Measurements from ENCODE around the gene LCE3C. TPM values are rescaled to one million over a fixed set of nuclear protein-coding genes. Genes with fewer than 3 reads are reported as not detected.

Gene LCE3C, protein sequence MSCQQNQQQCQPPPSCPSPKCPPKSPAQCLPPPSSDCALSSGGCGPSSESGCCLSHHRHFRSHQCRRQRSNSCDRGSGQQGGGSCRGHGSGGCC
- not detected in 2 replicates for total RNA-seq (2014; rRNA removed; shearing (Covaris generic))

DNA sequence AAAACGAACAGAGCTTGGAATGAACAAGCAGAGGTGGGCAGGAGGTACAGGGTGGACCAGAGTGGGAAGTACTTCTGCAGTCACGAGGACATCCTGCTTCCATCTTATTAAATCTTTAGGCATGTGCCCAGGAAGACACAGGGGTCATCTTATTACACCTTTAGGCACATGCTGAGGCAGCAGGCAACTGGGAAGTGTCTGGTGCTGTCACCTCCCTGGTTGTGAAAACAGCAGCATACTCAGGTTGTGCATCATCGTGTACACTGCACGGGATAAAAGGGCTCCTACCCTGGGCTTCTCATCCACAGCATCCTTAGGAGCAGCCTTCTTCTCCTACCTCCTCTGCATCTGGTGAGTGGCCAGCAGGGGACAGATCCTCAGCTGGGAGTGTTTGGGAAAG, at the start of gene LCE3C:
Gene LCE3C (plus strand): TSS at position 301 of the 400 bp plus-strand sequence. CDS start 498 bp downstream, outside the sequence.
- DNase-seq (ENCODE audit: low spot score): no peak

GRCh38 chr1:152565115-152565514, 34.9 kb upstream of the LCE3C start:
- DNase-seq (ENCODE audit: low spot score): peak; percentile 0

DNA sequence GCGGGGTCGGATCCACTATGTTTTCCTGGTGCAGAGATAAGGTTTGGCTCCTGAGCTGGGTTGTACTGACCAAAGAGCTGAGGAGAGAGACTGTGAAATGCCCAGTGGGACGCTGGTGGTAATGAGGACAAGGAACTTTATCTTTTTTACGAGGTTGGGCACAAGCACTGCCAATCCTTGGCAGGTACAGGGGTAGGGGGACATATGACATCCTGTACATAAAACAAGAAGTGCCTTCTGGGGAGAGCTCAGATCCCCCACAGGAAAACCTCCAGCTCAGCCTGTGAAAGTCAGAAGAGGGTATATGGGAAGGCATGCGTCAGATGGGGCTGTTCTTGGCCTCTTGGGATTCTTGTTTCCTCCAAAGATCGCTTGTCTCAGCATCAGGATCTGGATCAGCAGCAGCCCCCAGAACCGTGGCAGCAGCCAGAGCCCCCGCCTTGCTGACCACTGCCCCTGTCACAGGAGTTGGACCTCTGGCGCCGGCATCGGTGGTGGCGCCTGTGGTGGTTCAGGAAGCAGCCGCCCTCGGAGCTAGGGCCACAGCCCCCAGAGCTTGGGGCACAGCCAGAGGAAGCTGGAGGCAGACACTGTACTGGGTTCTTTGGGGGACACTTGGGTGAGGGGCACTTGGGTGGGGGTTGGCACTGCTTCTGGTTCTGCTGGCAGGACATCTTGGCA, 34.4 kb upstream of the LCE3C start:
- peak; percentile 0 for DNase-seq (ENCODE audit: low spot score)

DNA sequence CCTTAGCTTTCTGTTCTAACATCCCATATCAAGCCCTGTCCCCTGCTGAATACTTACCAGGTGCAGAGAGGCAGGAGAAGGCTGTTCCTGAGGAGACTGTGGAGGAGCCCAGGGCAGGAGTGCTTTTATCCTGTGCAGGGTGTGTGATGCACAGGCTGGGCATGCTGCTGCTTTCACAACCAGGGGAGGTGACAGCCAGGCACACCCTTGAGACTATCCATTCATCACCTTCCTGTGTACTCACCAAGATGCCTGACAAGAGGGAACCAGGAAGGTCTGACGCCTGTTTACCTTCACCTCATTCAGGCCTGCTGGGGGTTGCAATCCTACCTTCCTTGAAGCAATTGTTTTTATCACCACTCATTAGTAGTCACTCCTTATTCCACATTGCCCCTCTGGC, 33.4 kb upstream of the LCE3C start, which contains the start of gene LCE3E:
Gene LCE3E (minus strand): TSS at position 100 of the 400 bp plus-strand sequence. CDS start 572 bp downstream, outside the sequence.
- peak; percentile 0 for DNase-seq (ENCODE audit: low spot score)

DNA sequence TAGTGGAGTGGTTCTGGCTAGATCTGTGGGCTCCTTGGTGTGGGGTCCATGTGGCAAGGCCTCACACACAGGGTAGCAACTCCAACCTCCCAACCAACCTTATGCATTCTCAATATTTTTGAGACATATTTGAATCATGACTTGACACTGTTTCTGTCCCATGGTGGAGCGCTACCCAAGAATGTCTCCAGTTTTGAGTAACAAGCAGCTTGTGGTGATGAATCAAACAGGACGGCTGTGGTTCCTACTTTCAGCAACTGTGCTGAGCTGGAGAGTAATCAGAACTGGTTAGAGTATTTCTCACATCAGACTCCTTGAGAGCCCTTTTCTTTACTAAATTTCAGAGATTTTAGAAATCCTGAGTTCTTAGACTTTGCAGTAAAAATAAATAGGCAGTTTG, 22.9 kb upstream of the LCE3C start:
- peak; percentile 1 for DNase-seq (ENCODE audit: low spot score)

DNA sequence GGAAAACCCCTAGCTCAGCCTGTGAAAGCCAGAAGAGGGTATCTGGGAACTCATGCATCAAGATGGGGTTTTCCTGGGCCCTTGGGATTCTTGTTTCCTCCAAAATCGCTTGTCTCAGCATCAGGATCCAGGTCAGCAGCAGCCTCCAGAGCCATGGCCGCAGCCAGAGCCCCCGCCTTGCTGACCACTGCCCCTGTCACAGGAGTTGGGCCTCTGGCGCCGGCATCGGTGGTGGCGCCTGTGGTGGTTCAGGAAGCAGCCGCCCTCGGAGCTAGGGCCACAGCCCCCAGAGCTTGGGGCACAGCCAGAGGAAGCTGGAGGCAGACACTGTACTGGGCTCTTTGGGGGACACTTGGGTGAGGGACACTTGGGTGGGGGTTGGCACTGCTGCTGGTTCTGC, 20.5 kb upstream of the LCE3C start:
- DNase-seq (ENCODE audit: low spot score): peak; percentile 1

GRCh38 chr1:152580433-152580832, 19.6 kb upstream of the LCE3C start, which contains the start of gene LCE3D:
Gene LCE3D, minus strand, starts transcription at chr1:152580516. Its CDS starts 580 bp downstream, at chr1:152579936.
- DNase-seq (ENCODE audit: low spot score): peak; percentile 1

DNA sequence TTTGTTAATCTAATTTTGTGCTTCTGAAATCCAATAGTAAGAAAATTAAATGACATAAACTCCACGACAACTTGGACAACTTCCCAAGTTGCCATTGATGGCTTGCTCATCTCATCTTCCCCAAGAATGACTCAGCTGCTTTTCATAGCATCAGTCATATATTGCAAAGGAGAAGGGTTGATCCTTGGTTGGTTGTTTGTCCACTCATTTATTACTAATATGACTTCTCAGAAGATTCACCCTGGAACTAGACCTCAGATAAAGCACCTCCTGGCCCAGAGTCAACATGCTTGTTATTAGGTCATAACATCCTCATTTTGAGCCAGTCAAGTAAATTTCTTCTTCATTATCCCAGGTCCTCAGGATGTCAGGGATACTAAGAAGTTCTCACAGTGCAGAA, 17.4 kb upstream of the LCE3C start:
- DNase-seq (ENCODE audit: low spot score): peak; percentile 1

GRCh38 chr1:152585586-152585985, 14.4 kb upstream of the LCE3C start:
- no peak for DNase-seq (ENCODE audit: low spot score)

- DNase-seq (ENCODE audit: low spot score): no peak
Measured at GRCh38 chr1:152596986-152597385, 3.0 kb upstream of the LCE3C start.

GRCh38 chr1:152613511-152613910, 13.5 kb downstream of the LCE3C start, which contains the start of gene LCE3B:
Gene LCE3B, plus strand, starts transcription at chr1:152613811. Its CDS starts 0 bp downstream, at chr1:152613811.
- DNase-seq (ENCODE audit: low spot score): no peak

GRCh38 chr1:152621993-152622392, 22.0 kb downstream of the LCE3C start:
- peak; percentile 2 for DNase-seq (ENCODE audit: low spot score)

GRCh38 chr1:152622803-152623202, 22.8 kb downstream of the LCE3C start, which contains the start of gene LCE3A:
Gene LCE3A, minus strand, starts transcription at chr1:152623103. Its CDS starts 0 bp downstream, at chr1:152623103.
- DNase-seq (ENCODE audit: low spot score): peak; percentile 58

- DNase-seq (ENCODE audit: low spot score): peak; percentile 1
Measured at GRCh38 chr1:152623203-152623844, 23.3 kb downstream of the LCE3C start.

DNA sequence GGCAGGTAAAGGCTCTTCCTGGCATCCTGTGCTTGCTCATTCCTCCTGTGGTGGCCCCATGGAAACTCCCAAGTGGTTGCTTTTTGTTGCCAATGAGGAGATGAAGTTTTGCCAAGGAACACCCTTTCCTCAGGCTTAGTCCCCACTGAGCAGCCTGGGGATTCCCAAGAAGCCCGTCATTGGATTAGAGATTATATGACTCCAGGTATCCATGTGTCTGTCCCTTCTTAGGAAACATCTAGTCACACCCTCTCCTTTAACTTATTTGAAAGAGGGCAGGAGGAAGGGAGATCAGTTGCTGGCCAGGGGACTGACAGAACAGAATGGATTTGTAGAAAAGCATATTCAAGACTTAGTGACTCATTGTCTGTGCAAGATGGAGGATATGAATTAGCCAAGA, 26.7 kb downstream of the LCE3C start:
- DNase-seq (ENCODE audit: low spot score): peak; percentile 0

DNA sequence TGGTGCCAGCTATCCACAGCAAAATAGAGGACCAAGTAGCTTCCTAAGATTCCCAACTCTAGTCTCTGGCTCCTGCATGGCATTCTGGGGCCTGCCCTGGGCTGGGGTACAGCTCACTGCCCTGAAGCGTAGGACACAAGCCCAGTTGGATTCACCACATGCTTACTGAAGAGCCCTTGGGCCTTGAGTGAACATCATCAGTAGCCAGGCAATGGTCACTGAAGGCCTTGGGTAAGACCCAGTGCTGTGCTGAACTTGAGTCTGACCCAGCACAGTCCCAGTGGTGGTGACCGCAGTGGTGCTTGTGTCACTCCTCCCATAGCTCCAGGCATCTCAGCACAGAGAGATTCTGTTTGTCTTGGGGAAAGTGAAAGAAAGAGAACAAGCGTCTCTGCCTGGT, 30.6 kb downstream of the LCE3C start:
- DNase-seq (ENCODE audit: low spot score): peak; percentile 1

DNA sequence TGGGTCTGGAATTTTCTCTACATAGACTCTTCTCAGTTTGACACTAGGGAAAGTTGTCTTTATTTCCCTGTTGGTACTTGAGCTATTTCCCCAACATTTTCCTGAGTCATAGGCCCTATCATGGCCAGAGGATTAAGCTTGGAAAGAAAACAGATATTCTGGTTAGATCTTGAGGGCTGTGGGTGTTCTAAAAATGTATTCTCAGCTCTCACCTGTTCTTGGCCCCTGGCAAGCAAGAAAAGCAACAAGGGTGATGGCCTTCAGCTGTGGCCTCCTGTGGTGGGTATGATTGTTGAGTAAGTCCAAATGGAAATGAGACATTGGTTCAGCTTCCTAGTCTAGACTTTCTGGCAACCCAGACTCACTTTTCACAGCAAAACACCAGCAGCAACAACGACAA, 40.3 kb downstream of the LCE3C start:
- DNase-seq (ENCODE audit: low spot score): no peak

DNA sequence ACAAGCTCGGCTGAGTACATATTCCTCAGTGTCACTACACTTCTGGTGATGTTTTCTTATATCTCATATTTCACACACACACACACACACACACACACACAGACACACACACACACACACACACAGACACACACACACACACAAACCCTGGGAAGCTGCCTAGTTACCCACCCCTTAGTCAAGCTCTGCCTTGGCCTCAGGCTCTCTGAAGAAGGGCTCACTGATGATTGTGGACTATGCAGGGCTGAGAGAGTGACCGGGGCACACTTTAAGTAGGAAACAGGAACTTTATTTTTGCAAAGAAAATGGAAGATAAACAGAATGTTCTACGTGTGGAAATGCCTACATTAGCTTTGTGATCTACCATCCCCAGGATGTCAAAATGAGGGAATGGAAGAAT, 43.9 kb downstream of the LCE3C start:
- DNase-seq (ENCODE audit: low spot score): no peak

DNA sequence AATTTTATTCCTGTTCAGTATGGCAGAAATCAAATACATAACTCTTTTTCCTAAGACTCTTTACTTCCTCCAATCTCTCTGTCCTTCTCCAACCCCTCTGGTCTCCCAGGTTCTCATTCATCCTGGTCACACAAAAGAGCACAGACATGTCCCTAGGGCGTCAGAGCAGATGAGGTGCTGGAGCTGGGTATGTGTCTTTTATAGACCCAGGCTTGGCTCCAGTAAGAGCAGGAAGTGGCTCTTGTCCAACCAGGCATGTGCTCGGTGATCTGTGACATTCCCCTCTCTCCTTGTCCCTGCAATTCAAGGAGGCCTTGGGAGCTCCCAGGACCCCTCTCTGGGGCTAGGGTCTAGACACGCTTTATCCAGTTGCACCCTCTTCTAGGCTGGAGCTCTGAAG, 45.1 kb downstream of the LCE3C start:
- no peak for DNase-seq (ENCODE audit: low spot score)

GRCh38 chr1:152646656-152647055, 46.6 kb downstream of the LCE3C start:
- no peak for DNase-seq (ENCODE audit: low spot score)
